ENCODE data around the gene SV2C.

DNA sequence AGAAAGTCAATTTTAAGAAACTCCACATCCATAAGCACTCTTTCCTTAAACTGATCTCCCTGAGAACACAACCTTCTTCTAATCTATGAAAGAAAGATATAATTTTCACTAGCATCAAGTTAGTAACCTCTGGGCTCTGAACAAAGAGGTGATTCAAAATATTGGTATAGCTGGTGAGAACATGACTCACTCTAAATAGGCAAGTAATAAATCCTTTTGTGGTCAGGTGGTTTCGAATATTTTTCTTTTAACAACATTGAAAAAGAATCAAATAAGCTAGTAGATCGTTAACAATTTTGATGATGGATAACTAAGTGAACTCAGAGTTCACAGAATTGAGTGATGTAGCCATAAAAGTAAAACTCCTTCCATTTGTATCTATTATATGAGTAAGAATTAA, 169.3 kb downstream of the SV2C start:
- TF ChIP-seq, protein P1, sequence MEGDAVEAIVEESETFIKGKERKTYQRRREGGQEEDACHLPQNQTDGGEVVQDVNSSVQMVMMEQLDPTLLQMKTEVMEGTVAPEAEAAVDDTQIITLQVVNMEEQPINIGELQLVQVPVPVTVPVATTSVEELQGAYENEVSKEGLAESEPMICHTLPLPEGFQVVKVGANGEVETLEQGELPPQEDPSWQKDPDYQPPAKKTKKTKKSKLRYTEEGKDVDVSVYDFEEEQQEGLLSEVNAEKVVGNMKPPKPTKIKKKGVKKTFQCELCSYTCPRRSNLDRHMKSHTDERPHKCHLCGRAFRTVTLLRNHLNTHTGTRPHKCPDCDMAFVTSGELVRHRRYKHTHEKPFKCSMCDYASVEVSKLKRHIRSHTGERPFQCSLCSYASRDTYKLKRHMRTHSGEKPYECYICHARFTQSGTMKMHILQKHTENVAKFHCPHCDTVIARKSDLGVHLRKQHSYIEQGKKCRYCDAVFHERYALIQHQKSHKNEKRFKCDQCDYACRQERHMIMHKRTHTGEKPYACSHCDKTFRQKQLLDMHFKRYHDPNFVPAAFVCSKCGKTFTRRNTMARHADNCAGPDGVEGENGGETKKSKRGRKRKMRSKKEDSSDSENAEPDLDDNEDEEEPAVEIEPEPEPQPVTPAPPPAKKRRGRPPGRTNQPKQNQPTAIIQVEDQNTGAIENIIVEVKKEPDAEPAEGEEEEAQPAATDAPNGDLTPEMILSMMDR (IDR thresholded peaks at IDR 0.05): no peak
- TF ChIP-seq POLR2A (IDR thresholded peaks at IDR 0.05): no peak
